DOHH2 (cell line): Measurements from ENCODE around the gene SLC30A1.
"Not testable (repeated sequence)": the region's sequence is repeated elsewhere in the genome, so short reads cannot be mapped to it uniquely, and the experiment has no call there.

Experiments used
- H3F3A ChIP-seq: fragments of 200-600 bp; sonication (generic), shearing (Covaris generic); 2 replicates; pipeline ENCODE4 v1.6.0; 2016; ENCODE audit warnings: antibody characterized with exemption, mild to moderate bottlenecking; ENCODE audit not compliant: control insufficient read depth, insufficient read depth
- H3K27ac ChIP-seq: fragments of 200-600 bp; sonication (generic); 2 replicates; pipeline ENCODE4 v1.5.1; 2014; ENCODE audit warnings: low read depth, mild to moderate bottlenecking, low read length, moderate library complexity
- H3K27me3 ChIP-seq: fragments of 200-600 bp; sonication (generic); 2 replicates; pipeline ENCODE4 v1.6.1; 2014; ENCODE audit warnings: mild to moderate bottlenecking, low read length, mixed read lengths; ENCODE audit not compliant: control insufficient read depth
- H3K36me3 ChIP-seq: fragments of 200-600 bp; sonication (generic); 2 replicates; pipeline ENCODE4 v1.6.1; 2014; ENCODE audit warnings: mild to moderate bottlenecking, low read length, moderate library complexity, mixed read lengths; ENCODE audit not compliant: control insufficient read depth
- H3K4me1 ChIP-seq: fragments of 200-600 bp; sonication (generic); 2 replicates; pipeline ENCODE4 v1.6.1; 2014; ENCODE audit warnings: mild to moderate bottlenecking, low read length, mixed read lengths; ENCODE audit not compliant: control insufficient read depth
- H3K4me2 ChIP-seq: fragments of 200-600 bp; sonication (generic); 2 replicates; pipeline ENCODE4 v1.6.0; 2014; ENCODE audit warnings: mild to moderate bottlenecking, low read length, moderate library complexity
- H3K4me3 ChIP-seq: fragments of 200-600 bp; sonication (generic); 2 replicates; pipeline ENCODE4 v1.5.1; 2014; ENCODE audit warnings: mild to moderate bottlenecking, low read length, mixed read lengths
- H3K79me2 ChIP-seq: fragments of 200-600 bp; sonication (generic); 2 replicates; pipeline ENCODE4 v1.6.1; 2014; ENCODE audit warnings: mild to moderate bottlenecking, low read length, mixed read lengths; ENCODE audit not compliant: control insufficient read depth
- H3K9me2 ChIP-seq: fragments of 200-600 bp; sonication (generic); replicated peaks from 2 replicates; pipeline ENCODE4 v1.6.1; 2014; ENCODE audit warnings: mild to moderate bottlenecking, low read length, mixed read lengths; ENCODE audit not compliant: control insufficient read depth
- H3K9me3 ChIP-seq: fragments of 200-600 bp; sonication (generic); 2 replicates; pipeline ENCODE4 v1.6.1; 2014; ENCODE audit warnings: antibody characterized with exemption, low read length, mixed read lengths; ENCODE audit not compliant: control insufficient read depth, insufficient read depth
- H4K20me1 ChIP-seq: fragments of 200-600 bp; sonication (generic); 2 replicates; pipeline ENCODE4 v1.6.0; 2014; ENCODE audit warnings: low read depth, mild to moderate bottlenecking, antibody characterized with exemption, low read length, moderate library complexity; ENCODE audit not compliant: control insufficient read depth, insufficient read depth
- EZH2phosphoT487 ChIP-seq: fragments of 200-600 bp; sonication (generic); IDR thresholded peaks from 2 replicates; pipeline ENCODE4 v1.6.1; 2017; ENCODE audit warnings: borderline replicate concordance, mild to moderate bottlenecking, antibody characterized with exemption, low read length, moderate library complexity, mixed read lengths
- TF ChIP-seq, protein P1 (sequence below): fragments of 200-600 bp; sonication (generic); IDR thresholded peaks from one replicate; pipeline ENCODE4 v1.5.1; 2014; ENCODE audit warnings: antibody characterized with exemption, mild to moderate bottlenecking, low read depth, low read length; ENCODE audit not compliant: poor library complexity, severe bottlenecking

Gene SLC30A1

GRCh38 chr1:211541720-211542477 is 37.1 kb downstream of the SLC30A1 start:
- Histone ChIP-seq H3K9me3 (no peaks in the 10 kb centered on the region), H3K9me2 (no peaks in the 10 kb centered on the region), H4K20me1 (no peaks in the 10 kb centered on the region), H3K79me2 (no peaks in the 10 kb centered on the region), H3K27ac (no peak overlapping the region), H3K4me2 (no peak overlapping the region), H3K4me1 (no peaks in the 10 kb centered on the region), H3F3A (no peaks in the 10 kb centered on the region), H3K36me3 (no peaks in the 10 kb centered on the region), H3K27me3 (peaks cover 10% of the 10 kb centered on the region; the same call in 1 of the 2 replicates), H3K4me3 (no peak overlapping the region)
- no peak for TF ChIP-seq EZH2phosphoT487
- TF ChIP-seq, protein P1, sequence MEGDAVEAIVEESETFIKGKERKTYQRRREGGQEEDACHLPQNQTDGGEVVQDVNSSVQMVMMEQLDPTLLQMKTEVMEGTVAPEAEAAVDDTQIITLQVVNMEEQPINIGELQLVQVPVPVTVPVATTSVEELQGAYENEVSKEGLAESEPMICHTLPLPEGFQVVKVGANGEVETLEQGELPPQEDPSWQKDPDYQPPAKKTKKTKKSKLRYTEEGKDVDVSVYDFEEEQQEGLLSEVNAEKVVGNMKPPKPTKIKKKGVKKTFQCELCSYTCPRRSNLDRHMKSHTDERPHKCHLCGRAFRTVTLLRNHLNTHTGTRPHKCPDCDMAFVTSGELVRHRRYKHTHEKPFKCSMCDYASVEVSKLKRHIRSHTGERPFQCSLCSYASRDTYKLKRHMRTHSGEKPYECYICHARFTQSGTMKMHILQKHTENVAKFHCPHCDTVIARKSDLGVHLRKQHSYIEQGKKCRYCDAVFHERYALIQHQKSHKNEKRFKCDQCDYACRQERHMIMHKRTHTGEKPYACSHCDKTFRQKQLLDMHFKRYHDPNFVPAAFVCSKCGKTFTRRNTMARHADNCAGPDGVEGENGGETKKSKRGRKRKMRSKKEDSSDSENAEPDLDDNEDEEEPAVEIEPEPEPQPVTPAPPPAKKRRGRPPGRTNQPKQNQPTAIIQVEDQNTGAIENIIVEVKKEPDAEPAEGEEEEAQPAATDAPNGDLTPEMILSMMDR, result no peak

DNA sequence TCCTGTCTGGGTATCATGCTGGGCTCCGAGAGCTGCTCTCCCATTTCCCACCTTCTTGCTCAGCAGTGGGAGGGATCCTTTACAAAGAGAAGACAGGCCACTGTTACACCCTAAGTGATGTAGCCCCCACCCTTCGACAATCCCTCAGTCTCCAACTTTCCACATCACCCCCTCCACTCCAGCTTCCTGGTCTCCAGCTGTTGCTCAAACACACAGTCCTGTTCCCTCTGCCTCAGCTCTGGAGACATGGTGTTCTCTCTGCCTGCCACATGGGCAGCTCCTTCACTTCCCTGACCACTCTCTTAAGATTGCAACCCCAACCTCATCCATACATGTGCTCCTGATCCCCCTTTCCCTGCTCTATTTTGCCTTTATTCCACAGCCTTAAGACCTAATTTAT is 37.7 kb downstream of the SLC30A1 start:
- H3K4me3 ChIP-seq, result no peak overlapping the region
- H3K27me3 ChIP-seq, result peaks cover 10% of the 10 kb centered on the region; the same call in 1 of the 2 replicates
- no peak overlapping the region for H3K27ac ChIP-seq
- no peaks in the 10 kb centered on the region for H3K9me2 ChIP-seq
- no peaks in the 10 kb centered on the region for H3K9me3 ChIP-seq
- H3K4me2 ChIP-seq, result no peak overlapping the region
- H3K36me3 ChIP-seq, result no peaks in the 10 kb centered on the region
- no peaks in the 10 kb centered on the region for H3K79me2 ChIP-seq
- no peaks in the 10 kb centered on the region for H3K4me1 ChIP-seq
- no peaks in the 10 kb centered on the region for H3F3A ChIP-seq
- TF ChIP-seq, protein P1, result no peak
- TF ChIP-seq EZH2phosphoT487, result no peak
- no peaks in the 10 kb centered on the region for H4K20me1 ChIP-seq

- H3K9me3 ChIP-seq, H3K79me2 ChIP-seq, H3F3A ChIP-seq, H3K4me1 ChIP-seq, H3K36me3 ChIP-seq, H3K4me3 ChIP-seq, H3K4me2 ChIP-seq, H3K27ac ChIP-seq, H3K9me2 ChIP-seq, H4K20me1 ChIP-seq: not testable (repeated sequence)
- H3K27me3 ChIP-seq, result peaks cover 10% of the 10 kb centered on the region; the same call in 1 of the 2 replicates
Measured at GRCh38 chr1:211540824-211541223, 38.1 kb downstream of the SLC30A1 start.

DNA sequence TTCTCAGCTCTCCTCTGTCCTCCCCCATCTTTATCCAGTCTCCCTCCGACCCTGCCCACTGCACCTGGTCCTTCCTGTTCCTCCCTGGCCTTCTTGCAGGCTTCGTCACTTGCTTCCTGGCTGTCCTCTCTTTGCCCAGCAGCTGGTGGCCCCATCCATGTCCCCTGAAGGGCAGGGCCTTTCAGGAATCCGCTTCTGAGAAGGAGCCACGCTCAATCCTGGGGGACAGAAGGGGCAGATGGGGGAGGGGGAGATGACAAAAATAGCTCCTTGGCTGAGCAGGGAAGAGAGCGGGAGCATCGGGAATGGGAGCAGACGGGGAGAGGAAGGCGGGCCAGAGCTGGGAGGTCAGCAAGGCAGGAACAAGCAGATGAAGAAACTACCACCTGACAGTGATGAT is 40.7 kb downstream of the SLC30A1 start:
- Histone ChIP-seq H3K27ac (no peak overlapping the region), H3K4me2 (no peak overlapping the region), H3K79me2 (no peaks in the 10 kb centered on the region), H3K4me1 (no peaks in the 10 kb centered on the region), H3K9me3 (no peaks in the 10 kb centered on the region), H4K20me1 (no peaks in the 10 kb centered on the region), H3K36me3 (no peaks in the 10 kb centered on the region), H3K9me2 (no peaks in the 10 kb centered on the region), H3K27me3 (no peaks in the 10 kb centered on the region), H3F3A (no peaks in the 10 kb centered on the region), H3K4me3 (no peak overlapping the region)
- no peak for TF ChIP-seq EZH2phosphoT487
- TF ChIP-seq, protein P1, result no peak
